ENCODE measurements around the gene EML4. TPM values are rescaled to one million over a fixed set of nuclear protein-coding genes. Genes with fewer than 3 reads are reported as not detected.

Gene EML4
- total RNA-seq, 2 experiments from 2014 or later, result 37.1 to 43.2 TPM

GRCh38 chr2:42382144-42382543, 213.0 kb downstream of the EML4 start:
- Histone ChIP-seq H3K4me1 (ENCODE audit: insufficient read depth, low read length, poor library complexity, severe bottlenecking) (no peaks in the 10 kb centered on the region), H3K4me2 (ENCODE audit: low read length) (no peak overlapping the region), H3K36me3 (ENCODE audit: insufficient read depth, low read length) (no peaks in the 10 kb centered on the region), H4K20me1 (ENCODE audit: insufficient read depth, low read length) (no peaks in the 10 kb centered on the region), H3K4me3 (ENCODE audit: low read depth, low read length, poor library complexity, severe bottlenecking) (no peak overlapping the region), H2AFZ (ENCODE audit: low read length) (no peak overlapping the region), H3K9me3 (ENCODE audit: low read length) (no peaks in the 10 kb centered on the region), H3K79me2 (ENCODE audit: insufficient read depth, low read depth, low read length) (no peaks in the 10 kb centered on the region), H3K27ac (ENCODE audit: low read depth, low read length, poor library complexity, severe bottlenecking) (no peak overlapping the region), H3K9me2 (ENCODE audit: insufficient read depth, low read length) (no peaks in the 10 kb centered on the region)
- BruUV-seq (replicated peaks), result no TSS peak
- DNase-seq (ENCODE audit: low spot score), result no peak
- CTCF ChIA-PET (ENCODE audit: unreplicated experiment), result no interaction called here
- intact Hi-C loops (cut with micrococcal nuclease; ENCODE audit: unreplicated experiment), result no loop called here
- POLR2A ChIA-PET, result no interaction called here
- TF ChIP-seq EZH2phosphoT487 (IDR thresholded peaks at IDR 0.05; ENCODE audit: borderline replicate concordance, low read depth, low read length) (no peak), CTCF (conservative IDR thresholded peaks at IDR 0.05; ENCODE audit: low read length) (no peak)

Other genes starting within 250 kb of the EML4 start
- not detected in 2 replicates for gene PKDCC, start 121.3 kb upstream of the EML4 start, total RNA-seq (2014; rRNA removed; shearing (Covaris generic))
- not detected in 2 replicates for gene PKDCC, start 121.3 kb upstream of the EML4 start, total RNA-seq (2022)
- gene COX7A2L, start 191.9 kb downstream of the EML4 start, total RNA-seq (2014; rRNA removed; shearing (Covaris generic)), result 121 and 130 TPM in 2 replicates
- gene COX7A2L, start 191.9 kb downstream of the EML4 start, total RNA-seq (2022), result 118 and 152 TPM in 2 replicates